Measurements from ENCODE around the gene B3GNT7. TPM values are rescaled to one million over a fixed set of nuclear protein-coding genes. Genes with fewer than 3 reads are reported as not detected.
A peak's percentile ranks its signal among the peaks of the same experiment; 100 is the strongest.

Gene B3GNT7
- total and polyA plus RNA-seq, 7 donors, result 2.9 to 40.9 (median 5.0) TPM

GRCh38 chr2:231356466-231356844 is 39.1 kb upstream of the B3GNT7 start:
- intact Hi-C loops (cut with DNase I), result no loop called here
- Histone ChIP-seq H3K4me1 (peaks cover 0 to 17% (median 8%) of the 10 kb centered on the region in 4 donors), H3K36me3 (peaks cover 0 to 29% (median 9%) of the 10 kb centered on the region in 4 donors), H3K4me3 (no peak overlapping the region), H3K27ac (peak overlapping the region in 2 of 4 donors; percentile 59 to 74), H3K9me3 (no peaks in the 10 kb centered on the region), H3K27me3 (no peaks in the 10 kb centered on the region)
- peak; percentile 72 for DNase-seq
- TF ChIP-seq POLR2A (IDR thresholded peaks at IDR 0.05) (no peak), CTCF (IDR thresholded peaks at IDR 0.05) (no peak), EP300 (IDR thresholded peaks at IDR 0.05) (no peak), POLR2AphosphoS5 (IDR thresholded peaks at IDR 0.05) (no peak)
- 81 to 93% methylated on average over 5 of the region's 5 CpGs for WGBS, 2 donors

- DNase-seq, result peak; percentile 55
- WGBS, 2 donors, result 95 to 96% methylated on average over 7 of the region's 7 CpGs
- Histone ChIP-seq H3K9me3 (no peaks in the 10 kb centered on the region), H3K27me3 (no peaks in the 10 kb centered on the region), H3K4me1 (peaks cover 0 to 17% (median 8%) of the 10 kb centered on the region in 4 donors), H3K36me3 (peaks cover 0 to 35% (median 12%) of the 10 kb centered on the region in 4 donors), H3K27ac (peak overlapping the region in 1 of 4 donors; percentile 74), H3K4me3 (no peak overlapping the region)
- intact Hi-C loops (cut with DNase I), result no loop called here
- TF ChIP-seq CTCF (IDR thresholded peaks at IDR 0.05) (no peak), EP300 (IDR thresholded peaks at IDR 0.05) (no peak), POLR2AphosphoS5 (IDR thresholded peaks at IDR 0.05) (no peak), POLR2A (IDR thresholded peaks at IDR 0.05) (no peak)
Observed at GRCh38 chr2:231357048-231357447, 38.5 kb upstream of the B3GNT7 start.

GRCh38 chr2:231357931-231358330 is 37.6 kb upstream of the B3GNT7 start:
- peaks cover 0 to 40% (median 12%) of the 10 kb centered on the region in 4 donors for H3K36me3 ChIP-seq

GRCh38 chr2:231359441-231359840 is 36.1 kb upstream of the B3GNT7 start:
- no peaks in the 10 kb centered on the region for H3K27me3 ChIP-seq
- no peaks in the 10 kb centered on the region for H3K9me3 ChIP-seq
- WGBS, 2 donors, result 92 to 95% methylated on average over 10 of the region's 10 CpGs
- peaks cover 0 to 44% (median 15%) of the 10 kb centered on the region in 4 donors for H3K36me3 ChIP-seq
- no peak overlapping the region for H3K4me3 ChIP-seq
- H3K4me1 ChIP-seq, result peaks cover 0 to 17% (median 8%) of the 10 kb centered on the region in 4 donors
- DNase-seq, result peak; percentile 48
- no peak for TF ChIP-seq POLR2AphosphoS5 (IDR thresholded peaks at IDR 0.05)
- no peak for TF ChIP-seq EP300 (IDR thresholded peaks at IDR 0.05)
- no peak for TF ChIP-seq CTCF (IDR thresholded peaks at IDR 0.05)
- no peak for TF ChIP-seq POLR2A (IDR thresholded peaks at IDR 0.05)
- no peak overlapping the region for H3K27ac ChIP-seq
- intact Hi-C loops (cut with DNase I), result no loop called here

More at GRCh38 chr2:231357931-231358330, 37.6 kb upstream of the B3GNT7 start:
- intact Hi-C loops (cut with DNase I), result no loop called here
- no peak overlapping the region for H3K4me3 ChIP-seq
- DNase-seq, result peak; percentile 30
- no peaks in the 10 kb centered on the region for H3K9me3 ChIP-seq
- H3K27ac ChIP-seq, result no peak overlapping the region
- 92 to 96% methylated on average over 4 of the region's 4 CpGs for WGBS, 2 donors
- peaks cover 0 to 17% (median 8%) of the 10 kb centered on the region in 4 donors for H3K4me1 ChIP-seq
- no peaks in the 10 kb centered on the region for H3K27me3 ChIP-seq
- TF ChIP-seq POLR2A (IDR thresholded peaks at IDR 0.05) (no peak), EP300 (IDR thresholded peaks at IDR 0.05) (no peak)

GRCh38 chr2:231359948-231360347 is 35.6 kb upstream of the B3GNT7 start:
- DNase-seq, result peak; percentile 33
- Histone ChIP-seq H3K9me3 (no peaks in the 10 kb centered on the region), H3K4me1 (peaks cover 0 to 20% (median 12%) of the 10 kb centered on the region in 4 donors), H3K27me3 (no peaks in the 10 kb centered on the region), H3K36me3 (peaks cover 0 to 44% (median 15%) of the 10 kb centered on the region in 4 donors), H3K4me3 (no peak overlapping the region), H3K27ac (no peak overlapping the region)
- 97% methylated on average over 11 of the region's 11 CpGs for WGBS, 2 donors
- TF ChIP-seq POLR2A (IDR thresholded peaks at IDR 0.05) (no peak), POLR2AphosphoS5 (IDR thresholded peaks at IDR 0.05) (no peak), EP300 (IDR thresholded peaks at IDR 0.05) (no peak), CTCF (IDR thresholded peaks at IDR 0.05) (no peak)
- intact Hi-C loops (cut with DNase I), result no loop called here
